Measurements from ENCODE around the gene ASTN1. TPM values are rescaled to one million over a fixed set of nuclear protein-coding genes. Genes with fewer than 3 reads are reported as not detected.
A peak's percentile ranks its signal among the peaks of the same experiment; 100 is the strongest.

The ASTN1 gene
- total RNA-seq, 1 donor: not detected

DNA sequence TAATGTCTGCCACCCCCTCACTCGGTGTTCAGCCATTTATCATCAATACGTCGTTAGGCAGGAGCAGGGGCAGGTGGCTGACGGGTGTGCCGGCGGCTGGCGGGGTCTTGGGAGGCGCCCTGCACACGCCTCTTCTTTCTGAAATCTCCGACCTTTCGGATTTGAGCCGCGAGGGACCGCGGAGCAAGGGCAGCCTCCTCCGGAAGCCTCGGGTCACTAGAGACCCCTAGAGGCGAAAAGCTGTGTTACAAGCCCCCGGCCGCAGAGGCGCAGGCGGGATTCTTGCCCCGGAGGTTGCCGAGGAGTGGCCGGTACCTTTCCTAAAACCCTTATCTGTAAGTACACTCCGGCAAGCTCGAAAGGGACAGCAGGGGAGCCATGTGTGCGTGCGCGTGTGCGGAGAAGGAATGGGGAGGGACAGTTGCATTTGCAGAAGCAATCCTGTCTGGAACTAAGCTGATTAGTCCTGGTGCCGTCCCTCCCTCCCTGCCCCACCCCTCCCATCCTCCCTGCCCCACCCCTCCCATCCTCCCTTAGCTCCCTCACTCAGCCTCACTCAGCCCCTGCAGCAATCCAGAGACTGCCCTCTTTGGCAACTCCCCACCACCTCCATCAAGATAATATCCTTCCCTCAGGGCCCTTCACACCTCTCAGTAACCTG is 17.2 kb upstream of the ASTN1 start:
- Histone ChIP-seq H3K4me2 (ENCODE audit: insufficient read depth, low read length) (peak overlapping the region; percentile 71), H2AFZ (ENCODE audit: low read length) (peak overlapping the region; percentile 44), H3K79me2 (ENCODE audit: insufficient read depth, low read length) (no peaks in the 10 kb centered on the region), H3K4me3 (ENCODE audit: insufficient read depth, low read length) (peak overlapping the region; percentile 46), H3K4me1 (ENCODE audit: insufficient read depth, low read length) (peaks cover 4% of the 10 kb centered on the region), H4K20me1 (ENCODE audit: insufficient read depth, low read length) (no peaks in the 10 kb centered on the region), H3K27ac (ENCODE audit: low read depth, low read length) (no peak overlapping the region), H3K9me3 (ENCODE audit: low read depth, low read length) (no peaks in the 10 kb centered on the region), H3K36me3 (ENCODE audit: insufficient read depth, low read length) (no peaks in the 10 kb centered on the region), H3K27me3 (ENCODE audit: insufficient read depth, low read length) (peaks cover 16% of the 10 kb centered on the region)
- DNase-seq (ENCODE audit: insufficient read length, low spot score, missing footprints): peak; percentile 90
- TF ChIP-seq, protein P1, sequence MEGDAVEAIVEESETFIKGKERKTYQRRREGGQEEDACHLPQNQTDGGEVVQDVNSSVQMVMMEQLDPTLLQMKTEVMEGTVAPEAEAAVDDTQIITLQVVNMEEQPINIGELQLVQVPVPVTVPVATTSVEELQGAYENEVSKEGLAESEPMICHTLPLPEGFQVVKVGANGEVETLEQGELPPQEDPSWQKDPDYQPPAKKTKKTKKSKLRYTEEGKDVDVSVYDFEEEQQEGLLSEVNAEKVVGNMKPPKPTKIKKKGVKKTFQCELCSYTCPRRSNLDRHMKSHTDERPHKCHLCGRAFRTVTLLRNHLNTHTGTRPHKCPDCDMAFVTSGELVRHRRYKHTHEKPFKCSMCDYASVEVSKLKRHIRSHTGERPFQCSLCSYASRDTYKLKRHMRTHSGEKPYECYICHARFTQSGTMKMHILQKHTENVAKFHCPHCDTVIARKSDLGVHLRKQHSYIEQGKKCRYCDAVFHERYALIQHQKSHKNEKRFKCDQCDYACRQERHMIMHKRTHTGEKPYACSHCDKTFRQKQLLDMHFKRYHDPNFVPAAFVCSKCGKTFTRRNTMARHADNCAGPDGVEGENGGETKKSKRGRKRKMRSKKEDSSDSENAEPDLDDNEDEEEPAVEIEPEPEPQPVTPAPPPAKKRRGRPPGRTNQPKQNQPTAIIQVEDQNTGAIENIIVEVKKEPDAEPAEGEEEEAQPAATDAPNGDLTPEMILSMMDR (IDR thresholded peaks at IDR 0.05; ENCODE audit: extremely low read depth, low read depth, low read length): peak; percentile 71

DNA sequence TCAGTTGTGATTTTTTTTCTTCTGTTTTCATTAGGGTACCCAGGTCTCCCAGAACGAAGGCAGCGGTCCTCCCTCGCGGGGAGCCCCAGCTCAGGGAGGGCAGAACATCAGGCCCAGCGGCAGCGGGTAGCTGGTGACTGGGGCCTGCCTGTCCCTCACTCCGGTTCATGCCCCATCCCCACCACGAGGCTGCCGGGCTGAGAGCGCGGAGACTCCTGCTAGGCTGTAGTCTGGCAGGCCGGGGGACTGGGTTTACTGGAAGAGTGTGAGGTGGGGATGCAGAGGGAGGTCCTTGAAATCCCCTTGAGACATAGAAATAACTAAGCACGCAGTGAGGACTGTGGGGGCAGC is 16.7 kb upstream of the ASTN1 start:
- TF ChIP-seq, protein P1 (IDR thresholded peaks at IDR 0.05; ENCODE audit: extremely low read depth, low read depth, low read length): no peak
- Histone ChIP-seq H3K27me3 (ENCODE audit: insufficient read depth, low read length) (peaks cover 16% of the 10 kb centered on the region), H3K4me3 (ENCODE audit: insufficient read depth, low read length) (peak overlapping the region; percentile 46), H3K4me1 (ENCODE audit: insufficient read depth, low read length) (peaks cover 4% of the 10 kb centered on the region), H2AFZ (ENCODE audit: low read length) (peak overlapping the region; percentile 44), H3K27ac (ENCODE audit: low read depth, low read length) (no peak overlapping the region), H4K20me1 (ENCODE audit: insufficient read depth, low read length) (no peaks in the 10 kb centered on the region), H3K79me2 (ENCODE audit: insufficient read depth, low read length) (no peaks in the 10 kb centered on the region), H3K4me2 (ENCODE audit: insufficient read depth, low read length) (peak overlapping the region; percentile 71), H3K9me3 (ENCODE audit: low read depth, low read length) (no peaks in the 10 kb centered on the region), H3K36me3 (ENCODE audit: insufficient read depth, low read length) (no peaks in the 10 kb centered on the region)
- no peak for DNase-seq (ENCODE audit: insufficient read length, low spot score, missing footprints)

DNA sequence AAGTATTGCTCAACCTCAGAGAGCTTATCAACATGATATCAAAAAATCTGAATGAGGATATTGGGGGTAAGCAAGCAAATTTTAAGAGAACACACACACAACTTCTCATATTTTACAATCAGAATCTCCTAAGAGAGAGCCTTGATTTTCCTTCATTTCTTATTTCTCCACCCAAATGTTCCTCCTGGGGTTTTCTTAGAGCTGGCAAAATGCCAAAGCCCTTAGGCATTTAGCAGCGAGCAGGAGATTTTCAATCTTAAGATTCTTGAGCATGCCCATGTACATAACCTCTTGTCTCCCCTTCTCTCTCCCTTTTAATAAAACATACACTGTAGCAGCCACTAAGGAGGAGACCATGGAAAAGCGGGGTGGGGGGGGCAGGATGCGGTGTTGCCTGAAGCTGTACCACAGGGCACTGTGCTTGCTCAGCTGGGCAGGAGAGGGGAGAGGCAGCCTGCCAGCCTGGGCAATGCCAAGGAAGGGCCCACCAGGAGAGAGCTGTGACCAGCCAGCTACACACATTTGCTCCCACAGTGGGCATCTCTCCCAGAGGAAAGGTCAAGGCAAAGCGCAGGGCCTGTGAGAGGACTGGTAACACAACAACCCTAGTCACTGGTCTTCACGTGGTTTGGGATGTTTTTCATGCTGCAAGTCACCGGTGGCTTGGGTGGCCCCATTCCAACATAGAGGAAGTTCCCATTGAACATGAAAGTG is 10.6 kb upstream of the ASTN1 start:
- no peak overlapping the region for H2AFZ ChIP-seq (ENCODE audit: low read length)
- H3K27ac ChIP-seq (ENCODE audit: low read depth, low read length): no peak overlapping the region
- H3K79me2 ChIP-seq (ENCODE audit: insufficient read depth, low read length): no peaks in the 10 kb centered on the region
- no peaks in the 10 kb centered on the region for H3K9me3 ChIP-seq (ENCODE audit: low read depth, low read length)
- DNase-seq (ENCODE audit: insufficient read length, low spot score, missing footprints): no peak
- H3K4me3 ChIP-seq (ENCODE audit: insufficient read depth, low read length): no peak overlapping the region
- TF ChIP-seq, protein P1 (IDR thresholded peaks at IDR 0.05; ENCODE audit: extremely low read depth, low read depth, low read length): no peak
- H3K4me2 ChIP-seq (ENCODE audit: insufficient read depth, low read length): no peak overlapping the region
- no peaks in the 10 kb centered on the region for H4K20me1 ChIP-seq (ENCODE audit: insufficient read depth, low read length)
- H3K27me3 ChIP-seq (ENCODE audit: insufficient read depth, low read length): peaks cover 29% of the 10 kb centered on the region
- no peaks in the 10 kb centered on the region for H3K4me1 ChIP-seq (ENCODE audit: insufficient read depth, low read length)
- no peaks in the 10 kb centered on the region for H3K36me3 ChIP-seq (ENCODE audit: insufficient read depth, low read length)

DNA sequence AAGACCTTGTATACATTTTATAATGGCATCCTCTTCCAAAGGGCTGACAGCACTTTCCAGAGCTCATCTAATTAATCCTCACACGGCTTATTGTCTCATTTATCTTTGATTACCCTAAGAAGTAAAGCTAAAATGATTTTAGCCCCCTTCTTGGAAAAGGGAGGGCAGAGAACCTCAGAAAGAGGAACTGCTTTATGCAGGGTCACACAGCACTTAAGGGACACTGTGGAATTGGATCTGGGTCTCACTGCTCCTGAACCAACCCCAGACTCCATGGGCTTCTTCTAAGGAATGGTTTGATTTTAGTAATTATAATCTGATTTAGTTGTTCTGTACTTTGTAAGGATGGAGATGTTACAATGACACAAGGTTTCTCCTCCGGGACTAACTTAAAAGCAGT is 9.5 kb upstream of the ASTN1 start:
- no peaks in the 10 kb centered on the region for H3K79me2 ChIP-seq (ENCODE audit: insufficient read depth, low read length)
- H2AFZ ChIP-seq (ENCODE audit: low read length): no peak overlapping the region
- H3K27ac ChIP-seq (ENCODE audit: low read depth, low read length): no peak overlapping the region
- TF ChIP-seq, protein P1 (IDR thresholded peaks at IDR 0.05; ENCODE audit: extremely low read depth, low read depth, low read length): no peak
- H3K36me3 ChIP-seq (ENCODE audit: insufficient read depth, low read length): no peaks in the 10 kb centered on the region
- H3K27me3 ChIP-seq (ENCODE audit: insufficient read depth, low read length): peaks cover 35% of the 10 kb centered on the region
- DNase-seq (ENCODE audit: insufficient read length, low spot score, missing footprints): no peak
- H3K4me2 ChIP-seq (ENCODE audit: insufficient read depth, low read length): no peak overlapping the region
- no peaks in the 10 kb centered on the region for H3K9me3 ChIP-seq (ENCODE audit: low read depth, low read length)
- H4K20me1 ChIP-seq (ENCODE audit: insufficient read depth, low read length): no peaks in the 10 kb centered on the region
- no peaks in the 10 kb centered on the region for H3K4me1 ChIP-seq (ENCODE audit: insufficient read depth, low read length)
- no peak overlapping the region for H3K4me3 ChIP-seq (ENCODE audit: insufficient read depth, low read length)

Data from osteoblast (primary cell).